Hindlimb muscle (tissue), 1 donor: ENCODE measurements around the gene FOXJ1. TPM values are rescaled to one million over a fixed set of nuclear protein-coding genes. Genes with fewer than 3 reads are reported as not detected.
A peak's percentile ranks its signal among the peaks of the same experiment; 100 is the strongest.

Experiments
- DNase-seq: peaks from one replicate; pipeline ENCODE4 v3.0.0-alpha.2; 2013
- polyA plus RNA-seq: library from polyadenylated mRNA; unstranded; fragments of 120-200 nt; gene quantifications from one replicate; pipeline ENCODE4 v1.2.1, GENCODE V29; 2013; ENCODE audit not compliant: insufficient read length

The FOXJ1 gene
- polyA plus RNA-seq, 1 donor: not detected

DNA sequence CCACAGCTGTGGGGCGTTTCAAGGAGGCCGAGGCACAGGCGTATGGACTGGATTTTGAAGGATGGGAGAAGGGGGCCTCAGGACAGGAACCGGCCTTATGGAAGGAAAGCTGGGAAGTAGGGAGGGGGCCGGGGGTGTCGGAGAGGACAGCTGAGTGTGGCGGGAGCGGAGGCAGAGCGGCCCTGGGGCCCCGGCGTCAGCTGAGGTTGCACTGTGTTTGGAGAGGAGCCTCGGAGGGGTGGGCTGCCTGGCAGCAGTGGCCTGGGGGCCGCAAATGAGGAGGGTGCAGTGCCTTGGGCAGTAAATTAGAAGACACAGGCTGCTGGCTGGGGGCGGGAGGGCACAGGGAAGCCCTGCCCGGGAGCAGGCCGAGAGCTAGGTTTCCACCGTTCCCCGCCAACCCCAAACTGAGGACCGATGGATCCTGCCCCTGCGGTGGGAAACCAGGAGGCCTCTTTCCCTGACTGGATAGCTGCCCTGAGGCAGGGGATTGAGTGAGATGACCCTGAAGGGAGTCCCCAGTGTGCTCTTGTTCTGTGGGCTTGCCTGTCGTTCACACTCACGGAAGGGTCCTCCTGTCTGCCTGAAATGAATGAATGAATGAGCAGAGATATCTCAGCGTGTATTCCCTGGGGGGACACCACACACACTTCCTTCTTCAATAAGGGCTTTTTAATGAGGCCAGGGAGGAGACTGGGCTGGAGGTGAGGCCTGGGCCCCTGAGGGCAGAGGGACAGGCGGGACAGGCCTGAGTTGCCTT, 18.4 kb downstream of the FOXJ1 start:
- DNase-seq: peak; percentile 39

DNA sequence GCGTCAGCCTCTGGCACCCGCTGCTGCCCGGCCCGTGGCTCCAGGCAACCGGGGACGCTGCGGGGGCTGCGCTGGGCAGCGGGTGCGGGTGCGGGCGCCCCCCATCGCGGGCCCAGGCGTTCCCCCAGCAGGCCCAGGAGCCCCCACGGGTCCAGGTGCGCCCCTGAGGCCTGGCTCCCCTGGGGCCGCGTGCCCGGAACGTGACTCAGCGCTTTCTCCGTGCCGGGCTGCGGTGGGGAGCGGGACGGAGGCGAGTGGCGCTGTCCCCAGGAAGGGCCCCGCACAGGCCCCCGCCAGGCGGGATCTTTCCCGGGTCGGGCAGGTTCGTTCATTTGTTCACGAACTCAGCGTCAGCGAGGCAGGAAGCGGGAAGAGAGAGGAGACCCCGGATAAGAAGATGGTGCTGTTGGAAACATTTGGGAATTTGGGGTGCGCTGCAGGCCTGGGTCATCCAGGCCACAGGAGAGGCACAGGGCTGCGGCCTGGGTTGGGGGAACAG, 19.1 kb downstream of the FOXJ1 start:
- peak; percentile 30 for DNase-seq

DNA sequence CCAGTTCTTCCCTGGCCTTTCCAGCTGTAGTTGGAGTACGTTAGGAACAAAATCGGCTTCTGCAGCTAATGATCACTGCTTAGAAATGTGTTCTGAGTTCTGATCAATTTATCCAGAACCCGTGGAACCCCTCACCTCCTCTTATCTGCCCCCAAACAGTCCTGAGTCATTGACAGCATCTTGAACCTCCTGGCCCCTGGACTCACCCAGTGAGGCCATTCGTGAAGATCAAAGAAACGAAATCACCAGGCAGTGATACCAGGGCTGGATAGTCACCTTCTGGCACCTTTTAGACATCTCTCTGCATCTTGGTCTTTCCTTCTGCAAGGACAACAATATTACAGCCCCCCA, 20.4 kb downstream of the FOXJ1 start:
- DNase-seq: no peak

DNA sequence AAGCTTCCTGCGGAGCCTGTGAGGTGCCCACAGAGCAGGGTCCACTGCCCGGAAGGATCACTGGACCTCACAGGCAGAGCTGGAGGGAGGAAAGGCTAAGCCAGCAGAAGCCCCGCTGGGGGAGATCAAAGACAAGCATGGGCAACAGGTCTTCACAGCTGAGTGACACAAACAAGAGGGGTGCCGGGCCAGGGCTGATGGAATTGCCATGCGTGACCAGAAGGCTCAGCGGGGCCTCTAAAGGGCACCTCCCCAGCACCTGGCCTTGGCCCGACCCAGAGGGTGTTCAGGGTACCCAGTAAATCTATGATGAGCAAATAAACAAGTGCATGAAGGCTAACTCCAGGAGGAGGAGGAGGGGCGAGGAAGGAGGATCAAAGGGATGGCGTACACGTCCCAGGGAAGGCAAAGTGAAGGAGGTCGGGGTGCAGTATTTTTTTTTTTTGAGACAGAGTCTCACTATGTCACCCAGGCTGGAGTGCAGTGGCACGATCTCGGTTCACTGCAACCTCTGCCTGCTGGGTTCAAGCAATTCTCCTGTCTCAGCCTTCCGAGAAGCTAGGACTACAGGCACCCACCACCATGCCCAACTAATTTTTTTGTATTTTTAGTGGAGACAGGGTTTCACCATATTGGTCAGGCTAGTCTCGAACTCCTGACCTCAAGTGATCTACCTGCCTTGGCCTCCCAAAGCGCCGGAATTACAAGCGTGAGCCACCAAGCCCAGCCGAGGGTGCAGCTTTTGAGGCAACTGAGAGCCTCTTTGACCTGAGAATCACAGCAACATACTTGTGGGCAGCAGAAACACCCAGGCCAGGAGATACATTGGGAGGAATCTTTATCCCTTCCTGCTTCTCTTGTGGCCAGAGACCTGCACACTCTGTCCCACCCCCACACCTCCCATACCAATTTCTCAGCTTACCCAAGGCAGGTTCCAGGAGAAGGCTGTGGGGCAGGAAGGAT, 21.4 kb downstream of the FOXJ1 start:
- no peak for DNase-seq

- no peak for DNase-seq
Observed at GRCh38 chr17:76115138-76115754, 25.8 kb downstream of the FOXJ1 start.

DNA sequence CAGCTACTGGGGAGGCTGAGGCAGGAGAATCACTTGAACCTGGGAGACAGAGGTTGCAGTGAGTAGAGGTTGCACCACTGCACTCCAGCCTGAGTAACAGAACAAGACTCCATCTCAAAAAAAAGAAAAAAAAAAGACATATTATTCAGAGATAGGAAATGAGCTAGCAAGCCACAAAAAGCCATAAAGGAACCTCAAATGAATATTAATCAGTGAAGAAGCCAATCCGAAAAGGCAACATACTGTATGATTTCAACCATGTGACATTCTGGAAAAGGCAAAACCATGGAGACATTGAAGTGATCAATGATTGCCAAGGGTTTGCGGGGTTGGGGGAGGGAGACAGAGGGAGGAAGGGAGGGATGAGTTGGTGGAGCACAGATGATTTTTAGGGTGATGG, 29.1 kb downstream of the FOXJ1 start:
- no peak for DNase-seq

GRCh38 chr17:76107509-76107908, 33.5 kb downstream of the FOXJ1 start:
- no peak for DNase-seq

DNA sequence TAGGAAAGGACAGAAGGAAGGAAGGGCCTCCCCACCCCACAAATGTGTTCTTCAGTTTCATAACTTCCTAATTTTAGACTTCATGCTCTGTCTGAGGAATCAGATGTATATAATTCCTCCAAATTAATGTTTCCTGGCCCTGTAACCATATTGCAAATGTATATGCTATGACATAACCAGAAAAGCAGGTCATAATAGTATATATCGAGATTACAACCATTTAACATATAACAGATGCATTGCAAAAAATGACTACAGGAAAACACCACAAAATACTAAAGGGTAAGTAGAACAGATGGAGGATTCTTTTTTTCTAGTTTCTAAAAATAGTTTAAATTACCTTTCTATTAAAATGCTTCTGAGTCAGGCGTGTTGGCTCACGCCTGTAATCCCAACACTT, 34.3 kb downstream of the FOXJ1 start:
- no peak for DNase-seq

DNA sequence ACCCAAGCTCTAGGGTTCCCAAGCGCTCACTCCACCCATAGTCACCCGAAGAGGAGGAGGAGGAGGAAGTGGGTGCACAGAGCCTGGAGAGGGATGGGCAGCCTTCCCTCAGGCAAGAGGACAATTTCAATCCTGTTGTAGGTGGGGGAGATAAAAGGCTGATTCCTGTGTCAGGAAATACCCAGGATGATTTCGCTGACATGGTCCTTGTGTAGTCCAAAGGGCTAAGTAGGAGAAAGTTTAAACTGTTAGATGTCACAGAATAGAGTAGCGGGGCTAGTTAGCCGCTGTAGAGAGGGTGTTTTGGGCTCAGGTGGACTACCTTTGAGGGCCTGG, 36.2 kb downstream of the FOXJ1 start:
- no peak for DNase-seq

DNA sequence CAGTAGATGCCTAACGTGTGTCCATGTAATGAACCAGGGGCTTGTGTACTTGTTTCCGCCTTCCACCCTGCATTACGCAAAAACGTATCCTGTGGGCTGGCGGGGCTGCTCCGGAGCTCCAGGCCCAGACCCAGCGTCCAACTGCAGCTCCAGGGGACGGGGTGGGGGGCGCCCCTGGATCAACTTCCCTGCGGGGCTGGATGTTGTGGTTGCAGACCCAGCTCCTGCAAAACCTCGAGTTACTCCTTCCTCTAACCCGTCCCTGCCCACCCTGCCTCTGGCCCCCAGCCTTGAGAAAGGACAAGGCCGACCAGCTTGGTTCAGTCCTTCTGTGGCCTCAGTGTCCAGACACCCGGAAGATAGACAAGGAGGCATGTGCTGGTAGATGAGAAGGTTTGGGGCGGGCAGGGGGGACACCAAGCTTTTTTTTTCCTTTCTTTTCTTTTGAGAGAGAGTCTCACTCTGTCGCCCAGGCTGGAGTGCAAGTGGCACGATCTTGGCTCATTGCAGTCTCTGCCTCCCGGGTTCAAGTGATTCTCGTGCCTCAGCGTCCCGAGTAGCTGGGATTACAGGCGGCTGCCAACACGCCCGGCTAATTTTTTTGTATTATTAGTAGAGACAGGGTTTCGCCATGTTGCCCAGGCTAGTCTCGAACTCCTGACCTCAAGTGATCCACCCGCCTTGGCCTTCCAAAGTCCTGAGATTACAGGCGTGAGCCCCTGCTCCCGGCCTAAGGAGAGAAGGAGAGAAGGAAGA, 36.7 kb downstream of the FOXJ1 start:
- no peak for DNase-seq

DNA sequence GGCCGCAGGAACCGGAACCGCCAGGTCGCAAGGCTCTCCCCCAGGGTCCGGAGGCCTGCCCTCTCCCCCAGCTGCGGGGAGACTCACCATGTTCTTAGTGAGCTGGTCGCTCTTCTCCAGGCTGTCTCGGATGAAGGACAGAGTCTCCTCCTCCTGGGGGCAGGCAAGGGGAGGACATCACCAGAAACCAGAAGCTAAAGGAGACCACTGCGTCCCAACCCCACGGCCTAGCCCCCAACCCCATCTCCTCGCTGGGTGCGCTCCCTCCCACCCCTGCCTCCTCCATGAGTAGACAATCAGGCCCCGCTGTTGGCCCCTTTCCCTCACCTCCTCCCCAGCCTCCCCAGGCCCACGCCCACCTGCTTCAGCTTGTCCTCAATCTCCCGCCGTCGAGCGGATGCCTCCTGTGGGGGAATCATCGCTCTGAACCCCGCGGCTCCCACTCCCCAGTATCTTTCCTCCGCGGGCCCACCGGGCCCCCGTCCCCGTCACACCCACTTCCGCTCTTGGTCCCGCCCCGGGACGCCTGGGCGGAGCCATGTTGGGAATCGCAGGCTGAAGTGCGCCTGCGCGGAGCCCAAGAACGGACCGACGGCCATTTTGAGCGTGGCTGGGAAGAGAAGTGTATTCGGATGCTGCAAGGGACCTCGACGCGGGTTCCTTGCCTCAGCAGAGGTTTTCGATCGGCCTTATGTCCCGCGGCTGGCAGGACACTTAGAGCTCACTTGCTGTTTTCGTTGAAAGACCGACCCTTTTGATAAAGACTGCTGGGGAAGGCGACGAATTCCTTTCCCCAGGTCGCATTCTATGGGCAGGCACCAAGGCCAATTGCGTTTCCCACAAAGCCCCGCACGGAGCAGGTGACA, 37.5 kb downstream of the FOXJ1 start, which contains the start of gene EXOC7:
Gene EXOC7 (minus strand): TSS at position 514 of the 866 bp plus-strand sequence. CDS start 95 bp downstream, at position 419.
- peak; percentile 97 for DNase-seq

- no peak for DNase-seq
Observed at GRCh38 chr17:76102944-76103273, 38.1 kb downstream of the FOXJ1 start.

DNA sequence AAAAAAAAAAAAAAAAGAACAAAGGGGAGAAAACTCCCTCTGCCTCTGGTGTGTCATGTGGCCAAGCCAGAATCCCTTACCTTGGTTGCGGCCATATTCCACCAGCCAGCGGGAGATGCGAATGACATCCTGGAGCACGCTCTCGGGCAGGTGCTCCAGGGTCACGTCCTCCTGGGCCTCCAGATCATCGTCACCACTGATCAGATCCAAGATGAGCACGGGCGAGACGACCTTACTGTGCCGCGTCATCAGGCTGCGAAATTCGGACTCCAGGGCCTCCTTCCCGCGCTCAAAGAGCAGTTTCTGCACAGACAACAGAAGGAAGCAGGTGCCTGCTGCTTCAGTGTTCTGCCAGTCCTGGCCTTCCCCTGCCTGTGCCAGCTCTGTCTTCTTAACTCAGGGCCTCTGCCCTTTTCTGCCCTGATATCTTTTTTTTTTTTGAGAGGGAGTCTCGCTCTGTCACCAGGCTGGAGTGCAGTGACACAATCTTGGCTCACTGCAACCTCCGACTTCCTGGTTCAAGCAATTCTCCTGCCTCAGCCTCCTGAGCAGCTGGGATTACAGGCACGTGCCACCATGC, 43.2 kb downstream of the FOXJ1 start:
- DNase-seq: no peak

DNA sequence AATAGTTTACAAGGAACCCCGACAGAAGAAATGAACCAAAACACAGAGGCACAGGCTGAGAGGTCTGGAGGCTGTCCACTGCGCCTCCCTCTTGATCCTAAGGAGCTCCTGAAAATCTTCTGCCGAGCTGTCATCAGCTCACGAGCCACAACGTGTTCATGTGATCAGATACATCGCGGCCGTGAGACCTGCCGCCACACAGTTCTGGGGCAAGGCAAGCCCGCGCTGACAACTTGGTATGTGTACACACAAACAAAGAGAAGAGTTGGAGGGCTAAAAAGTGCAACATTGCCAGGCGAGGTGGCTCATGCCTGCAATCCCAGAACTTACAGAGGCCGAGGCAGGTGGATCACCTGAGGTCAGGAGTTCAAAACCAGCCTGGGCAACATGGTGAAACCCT, 45.1 kb downstream of the FOXJ1 start:
- no peak for DNase-seq

DNA sequence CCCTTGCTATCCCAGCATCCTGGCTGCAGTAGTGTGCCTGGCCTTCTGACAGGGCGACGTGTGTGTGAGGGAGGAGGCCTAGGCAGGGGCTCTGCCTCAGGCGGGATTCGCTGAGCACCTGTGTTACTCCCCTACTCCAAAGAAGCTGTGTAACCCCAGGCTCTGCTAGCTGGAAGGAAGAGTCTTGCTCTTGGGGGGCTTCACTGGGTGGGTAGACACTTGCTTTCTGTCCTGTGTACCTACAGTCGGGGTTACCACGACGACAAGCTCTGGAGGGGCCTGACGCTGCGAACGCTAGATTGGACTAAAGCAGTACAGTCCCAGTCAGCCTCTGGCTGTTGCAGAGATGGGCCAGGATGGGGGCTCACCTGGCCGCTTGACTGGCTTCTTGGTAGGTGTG, 47.0 kb downstream of the FOXJ1 start:
- DNase-seq: no peak

DNA sequence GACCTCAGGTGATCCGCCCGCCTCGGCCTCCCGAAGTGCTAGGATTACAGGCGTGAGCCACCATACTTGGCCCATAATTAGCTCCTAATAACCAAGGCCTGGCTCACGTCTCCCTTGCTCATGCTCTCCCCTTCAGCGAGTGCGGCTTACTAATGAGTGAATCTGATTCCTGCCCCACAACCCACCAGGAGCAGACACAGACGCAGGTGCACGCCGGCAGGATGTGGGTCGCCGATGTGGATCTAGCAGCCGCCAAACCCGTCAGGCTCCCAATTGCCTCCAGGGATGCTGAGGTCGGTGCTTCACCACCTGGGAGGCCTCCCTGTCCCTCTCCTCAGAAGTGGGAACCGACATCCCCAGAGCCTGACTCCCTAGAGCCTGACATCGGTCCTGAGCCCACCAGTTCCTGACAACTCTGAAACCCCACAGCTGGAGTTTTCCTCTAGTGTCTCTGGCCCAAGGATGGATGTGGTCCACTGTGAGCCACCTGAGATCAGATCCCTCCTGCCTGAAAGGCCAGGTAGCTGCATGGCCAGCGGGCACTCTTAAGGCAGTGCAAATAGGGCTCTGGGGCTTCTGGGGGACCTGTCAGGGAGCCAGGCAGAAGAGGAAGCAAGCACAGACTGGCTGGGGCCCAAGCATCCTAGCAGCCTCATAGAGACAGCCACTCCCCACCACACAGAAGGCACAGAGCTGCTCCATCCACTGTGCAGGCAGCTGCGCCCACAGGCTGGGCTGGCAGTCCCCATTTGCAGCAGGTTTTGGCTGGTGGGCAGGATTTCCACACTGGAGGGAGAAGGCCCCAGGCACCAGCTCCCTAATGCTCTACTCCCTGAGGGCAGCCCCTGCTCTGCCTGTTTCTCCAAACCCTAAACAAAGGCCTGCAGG, 48.3 kb downstream of the FOXJ1 start:
- no peak for DNase-seq

GRCh38 chr17:76091526-76092286, 49.3 kb downstream of the FOXJ1 start:
- DNase-seq: no peak

DNA sequence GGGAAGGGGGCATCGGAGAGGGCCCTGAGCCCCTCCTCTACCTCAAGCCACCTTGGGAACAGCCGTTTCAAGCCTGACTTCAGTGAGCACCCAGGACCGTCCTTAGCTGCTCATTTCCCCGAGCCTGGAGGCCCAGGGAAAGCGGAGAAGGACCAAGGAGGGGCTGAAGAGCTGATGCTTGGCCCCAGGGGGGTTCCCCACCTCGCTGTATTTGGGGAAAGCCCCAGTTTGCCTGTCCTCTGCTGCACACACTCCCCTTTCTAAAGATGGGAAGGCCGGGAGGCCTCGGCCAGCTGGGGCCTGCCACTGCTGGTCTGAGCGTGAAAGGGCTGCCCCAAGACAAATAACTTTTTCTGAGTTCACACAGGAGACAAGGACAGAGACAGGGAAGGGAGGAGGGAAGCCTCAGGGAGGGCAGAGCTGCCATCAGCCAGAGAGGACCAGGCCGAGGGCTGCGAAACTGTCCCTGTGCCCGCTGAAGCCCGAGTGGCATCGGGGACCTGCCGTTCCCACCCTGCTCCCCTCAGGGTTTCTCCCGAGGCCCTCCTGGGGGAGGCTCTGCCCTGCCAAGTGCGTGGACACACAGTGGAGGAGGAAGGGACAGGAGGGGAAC, 50.4 kb downstream of the FOXJ1 start:
- DNase-seq: no peak
